Vagina (tissue), 2 donors: ENCODE results near the gene CT45A9. TPM values are rescaled to one million over a fixed set of nuclear protein-coding genes. Genes with fewer than 3 reads are reported as not detected.
"Not testable (repeated sequence)": the region's sequence is repeated elsewhere in the genome, so short reads cannot be mapped to it uniquely, and the experiment has no call there.

Experiments used
- DNase-seq, 2 donors: peaks; one replicate each; pipeline ENCODE4 v3.0.0-alpha.2; 2017; ENCODE audit errors: extremely low spot score in 2 of 2
- H3K27ac ChIP-seq: fragments of 200-600 bp; sonication (generic); one replicate; pipeline ENCODE4 v1.5.1; 2019
- H3K27me3 ChIP-seq: fragments of 200-600 bp; sonication (generic); one replicate; pipeline ENCODE4 v1.5.1; 2019
- H3K36me3 ChIP-seq, 2 donors: fragments of 200-600 bp; sonication (generic); one replicate each; pipeline ENCODE4 v1.5.1; 2017 to 2019
- H3K4me1 ChIP-seq: fragments of 200-600 bp; sonication (generic); one replicate; pipeline ENCODE4 v1.5.1; 2019
- H3K4me3 ChIP-seq, 2 donors: fragments of 200-600 bp; sonication (generic); 1 replicate in 1 of 2; 2 replicates in 1 of 2; pipeline ENCODE4 v1.5.1; 2016 to 2019
- H3K9me3 ChIP-seq: fragments of 200-600 bp; sonication (generic); one replicate; pipeline ENCODE4 v1.5.1; 2019
- CTCF ChIP-seq, 3 experiments: fragments of 450-650 bp in 2 of 3; fragments of 200-600 bp in 1 of 3; sonication (generic) in 1 of 3; IDR thresholded peaks; one replicate each; pipeline ENCODE4 v1.5.1; 2017 to 2019; ENCODE audit warnings: antibody characterized with exemption in 3 of 3, mild to moderate bottlenecking in 2 of 3, moderate library complexity in 2 of 3
- POLR2A ChIP-seq, 2 donors: fragments of 450-650 bp; IDR thresholded peaks; one replicate each; pipeline ENCODE4 v1.6.1; 2017; ENCODE audit warnings: antibody characterized with exemption in 2 of 2, mild to moderate bottlenecking in 2 of 2, moderate library complexity in 2 of 2
- POLR2AphosphoS5 ChIP-seq, 2 donors: sonication (generic); formaldehyde crosslinking; IDR thresholded peaks; one replicate each; pipeline ENCODE4 v1.9.0; 2017; ENCODE audit warnings: antibody characterized with exemption in 2 of 2, mild to moderate bottlenecking in 2 of 2, low read depth in 1 of 2; ENCODE audit not compliant: insufficient read depth in 1 of 2
- intact Hi-C: fragments of 100-400 bp; cut with DNase I; formaldehyde crosslinking; loops from one replicate; pipeline ENCODE4 v1.15.1; 2023
- total RNA-seq: library from RNA; depleted of rRNA; stranded (reverse); fragments of >200 nt; gene quantifications from one replicate; pipeline ENCODE4 v1.2.3, GENCODE V29; 2016

The CT45A9 gene
- total RNA-seq, 1 donor from 2014 or later, result not detected

DNA sequence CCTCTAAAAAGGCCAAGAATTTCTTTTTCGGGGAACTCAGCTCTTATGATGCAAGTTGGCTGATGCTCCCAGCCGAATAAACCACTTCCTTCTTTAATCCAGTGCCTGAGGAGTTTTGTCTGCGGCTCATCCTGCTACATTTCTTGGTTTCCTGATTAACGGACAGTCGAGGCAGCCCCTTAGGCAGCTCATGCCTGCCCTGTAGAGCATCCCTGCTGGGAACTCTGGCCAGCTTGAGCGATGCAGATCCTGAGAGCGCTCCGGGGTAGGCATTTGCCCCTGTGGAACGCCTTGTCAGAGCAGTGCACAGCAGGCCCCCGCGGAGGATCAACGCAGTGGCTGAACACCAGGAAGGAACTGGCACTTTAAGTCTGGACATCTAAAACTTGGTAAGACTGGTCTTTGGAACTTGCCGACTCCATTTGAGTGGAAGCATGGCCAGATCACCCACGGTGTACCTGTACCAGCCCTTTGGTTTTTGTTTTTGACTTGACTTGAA is 18.5 kb upstream of the CT45A9 start:
- Histone ChIP-seq H3K27me3 (no peaks in the 10 kb centered on the region), H3K9me3 (no peaks in the 10 kb centered on the region), H3K4me1 (no peaks in the 10 kb centered on the region), H3K27ac (no peak overlapping the region), H3K36me3 (no peaks in the 10 kb centered on the region), H3K4me3 (no peak overlapping the region)
- intact Hi-C loops, result no loop called here
- TF ChIP-seq CTCF (IDR thresholded peaks at IDR 0.05) (no peak), POLR2A (IDR thresholded peaks at IDR 0.05) (no peak), POLR2AphosphoS5 (IDR thresholded peaks at IDR 0.05; ENCODE audit: insufficient read depth in 1 of 2, low read depth in 1 of 2) (no peak)
- DNase-seq, result no peak

GRCh38 chrX:135888976-135889375 is 17.4 kb upstream of the CT45A9 start:
- H3K36me3 ChIP-seq, H3K27ac ChIP-seq, H3K4me3 ChIP-seq, H3K4me1 ChIP-seq, intact Hi-C loops, DNase-seq, H3K27me3 ChIP-seq, H3K9me3 ChIP-seq: not testable (repeated sequence)

DNA sequence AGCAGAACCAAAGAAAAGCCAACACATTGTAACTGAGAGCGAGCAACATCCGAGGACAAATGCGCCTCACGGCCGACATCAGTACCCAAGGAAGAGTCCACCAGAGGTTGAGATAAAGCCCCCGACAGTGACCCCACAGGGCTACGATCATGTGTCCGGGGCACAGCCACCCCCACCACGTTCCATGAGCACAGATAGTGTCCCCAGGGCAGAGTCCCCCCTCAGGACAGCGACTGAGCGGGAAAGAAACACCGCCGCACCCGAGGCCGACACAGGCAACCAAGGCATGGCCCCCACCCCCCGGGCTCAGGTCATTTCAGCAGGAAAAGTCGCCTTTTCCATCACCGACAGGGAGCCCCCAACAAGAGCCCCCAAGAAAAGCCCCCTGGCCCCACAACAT is 16.6 kb upstream of the CT45A9 start:
- not testable (repeated sequence) for H3K36me3 ChIP-seq

DNA sequence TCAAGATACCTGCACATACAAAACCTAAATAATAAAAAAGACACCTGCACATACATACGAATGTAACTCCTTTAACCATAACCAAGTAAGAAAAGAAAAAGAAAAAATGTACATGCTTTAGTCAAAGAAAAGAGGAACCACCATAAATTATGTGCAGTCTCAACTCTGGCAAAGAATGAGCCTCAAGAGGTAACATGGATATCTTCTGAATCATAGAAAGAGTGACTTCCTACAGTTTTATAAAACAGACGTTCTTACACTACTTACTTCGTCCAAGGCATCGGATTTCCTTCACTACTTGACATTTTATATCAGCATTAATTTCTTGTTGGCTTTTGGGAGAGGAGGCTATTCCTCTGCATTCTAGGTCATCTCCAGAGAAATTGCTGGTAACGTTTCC is 11.1 kb upstream of the CT45A9 start:
- intact Hi-C loops, H3K36me3 ChIP-seq, H3K27ac ChIP-seq, H3K27me3 ChIP-seq, H3K4me3 ChIP-seq, H3K4me1 ChIP-seq, DNase-seq, H3K9me3 ChIP-seq: not testable (repeated sequence)

More for the DNA sequence above, 16.6 kb upstream of the CT45A9 start:
- DNase-seq, H3K27me3 ChIP-seq, H3K9me3 ChIP-seq, H3K27ac ChIP-seq, H3K4me3 ChIP-seq, H3K4me1 ChIP-seq, intact Hi-C loops: not testable (repeated sequence)

DNA sequence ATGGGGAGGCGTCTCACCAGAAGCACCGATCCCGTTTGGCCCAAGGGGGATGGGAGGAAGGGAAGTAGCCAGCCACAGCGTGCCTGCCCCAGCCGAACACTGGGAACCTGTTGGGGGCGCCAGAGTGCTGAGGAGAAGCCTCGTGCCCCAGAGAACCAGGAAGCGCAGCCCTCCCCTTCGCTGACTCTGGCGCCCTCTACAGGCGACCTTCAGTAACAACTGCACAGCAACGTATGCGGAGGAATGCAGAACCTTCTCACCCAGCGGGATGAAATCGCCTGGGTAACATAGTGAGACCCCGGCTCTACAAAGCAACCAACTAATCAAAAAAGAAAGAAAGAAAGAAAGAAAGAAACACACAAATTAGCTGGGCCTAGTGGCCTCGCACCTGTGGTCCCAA is 17.2 kb downstream of the CT45A9 start, which contains the start of gene CT45A8:
CT45A8 (minus strand) TSS at position 101 of the 400 bp plus-strand sequence. CDS start 3,755 bp downstream, outside the sequence.
- intact Hi-C loops, DNase-seq, H3K27ac ChIP-seq, H3K36me3 ChIP-seq, H3K9me3 ChIP-seq, H3K27me3 ChIP-seq, H3K4me3 ChIP-seq, H3K4me1 ChIP-seq: not testable (repeated sequence)

GRCh38 chrX:135837180-135837579 is 34.4 kb downstream of the CT45A9 start, which contains the start of gene CT45A7:
Gene CT45A7, minus strand, starts transcription at chrX:135837280. Its CDS starts 3,747 bp downstream, at chrX:135833533.
- DNase-seq, H3K4me3 ChIP-seq, H3K36me3 ChIP-seq, H3K27me3 ChIP-seq, H3K27ac ChIP-seq, intact Hi-C loops, H3K4me1 ChIP-seq, H3K9me3 ChIP-seq: not testable (repeated sequence)

GRCh38 chrX:135819912-135820311 is 51.7 kb downstream of the CT45A9 start, which contains the start of gene CT45A2:
Gene CT45A2, minus strand, starts transcription at chrX:135820012. Its CDS starts 3,747 bp downstream, at chrX:135816265.
- intact Hi-C loops, H3K9me3 ChIP-seq, H3K4me1 ChIP-seq, DNase-seq, H3K27ac ChIP-seq, H3K36me3 ChIP-seq, H3K4me3 ChIP-seq, H3K27me3 ChIP-seq: not testable (repeated sequence)

Other genes with a start within 250 kb of the CT45A9 start
- gene CT45A1, start 158.2 kb downstream of the CT45A9 start, total RNA-seq, result not detected
- not detected for gene CT45A3, start 103.6 kb downstream of the CT45A9 start, total RNA-seq
- not detected for gene CT45A5, start 86.3 kb downstream of the CT45A9 start, total RNA-seq
- not detected for gene CT45A6, start 69.0 kb downstream of the CT45A9 start, total RNA-seq
- gene CT45A2, start 51.8 kb downstream of the CT45A9 start, total RNA-seq, result not detected
- gene CT45A7, start 34.5 kb downstream of the CT45A9 start, total RNA-seq, result not detected
- gene CT45A8, start 17.3 kb downstream of the CT45A9 start, total RNA-seq, result not detected
- gene CT45A10, start 21.6 kb upstream of the CT45A9 start, total RNA-seq, result not detected
- gene SAGE1, start 21.9 kb upstream of the CT45A9 start, total RNA-seq, result not detected
- 18.9 TPM for gene MMGT1, start 102.2 kb upstream of the CT45A9 start, total RNA-seq
- gene SLC9A6, start 113.6 kb upstream of the CT45A9 start, total RNA-seq, result 12.8 TPM